Left lung (tissue), 10 donors: ENCODE data around the gene FBL. TPM values are rescaled to one million over a fixed set of nuclear protein-coding genes. Genes with fewer than 3 reads are reported as not detected.

Experiments
- ATAC-seq: fragments of 200-7000 bp; cut with Tn5 transposase; one replicate; pipeline ENCODE4 v1.9.1; 2020; ENCODE audit warnings: moderate library complexity
- DNase-seq, 4 donors: peaks; one replicate each; pipeline ENCODE4 v3.0.0-alpha.2; 2013 to 2020
- H3K27ac ChIP-seq, 2 donors: fragments of 200-600 bp; sonication (generic) in 1 of 2; one replicate each; pipeline versions ENCODE4 v1.5.0 to v1.8.0; 2020 to 2021
- H3K27me3 ChIP-seq, 2 donors: fragments of 200-600 bp; sonication (generic) in 1 of 2; one replicate each; pipeline versions ENCODE4 v1.5.0 to v1.8.0; 2020 to 2021
- H3K36me3 ChIP-seq, 2 donors: fragments of 200-600 bp; sonication (generic) in 1 of 2; one replicate each; pipeline versions ENCODE4 v1.5.0 to v1.8.0; 2020 to 2021
- H3K4me1 ChIP-seq, 2 donors: fragments of 200-600 bp; one replicate each; pipeline ENCODE4 v1.8.0; 2021
- H3K4me3 ChIP-seq, 2 donors: fragments of 200-600 bp; sonication (generic) in 1 of 2; one replicate each; pipeline versions ENCODE4 v1.5.0 to v1.8.0; 2020 to 2021; ENCODE audit warnings: mild to moderate bottlenecking in 1 of 2
- H3K9me3 ChIP-seq, 2 donors: fragments of 200-600 bp; sonication (generic) in 1 of 2; one replicate each; pipeline versions ENCODE4 v1.5.0 to v1.8.0; 2020 to 2021
- CTCF ChIP-seq, 2 donors: fragments of 200-600 bp; sonication (generic) in 1 of 2; IDR thresholded peaks; one replicate each; pipeline versions ENCODE4 v1.5.0 to v1.8.0; 2021; ENCODE audit warnings: antibody characterized with exemption in 2 of 2
- intact Hi-C, 2 donors: fragments of 100-400 bp; cut with DNase I; formaldehyde crosslinking; loops; one replicate each; pipeline versions ENCODE4 v1.11.2 to v1.14.2; 2022
- polyA plus RNA-seq, 6 donors: library from polyadenylated mRNA; unstranded; fragments of 120-200 nt; gene quantifications; one replicate each; pipeline ENCODE4 v1.2.1, GENCODE V29; 2013; ENCODE audit not compliant: insufficient read length in 6 of 6
- total RNA-seq, 2 donors: library from RNA; stranded (reverse); fragmentation: NEBNext Ultra II Directional; extraction: Animal tissue kit (Norgen Biotek cat#: 25700); gene quantifications; one replicate each; pipeline ENCODE4 v1.2.1, GENCODE V29; 2021
- donor health status: DM: no; HTN: yes; CAD: no.
- donor health status: DM: no; HTN: no; CAD: no.

FBL gene
- total and polyA plus RNA-seq, 8 donors, result 82.5 to 375 (median 340) TPM

GRCh38 chr19:39839678-39840327 lies 6.4 kb downstream of the FBL start:
- no peaks in the 10 kb centered on the region for H3K9me3 ChIP-seq
- H3K4me1 ChIP-seq, result peaks cover 7 to 28% of the 10 kb centered on the region in 2 donors
- peaks cover 5 to 55% of the 10 kb centered on the region in 2 donors for H3K36me3 ChIP-seq
- no peaks in the 10 kb centered on the region for H3K27me3 ChIP-seq
- intact Hi-C loops, result no loop called here
- no peak for TF ChIP-seq CTCF (IDR thresholded peaks at IDR 0.05)
- H3K4me3 ChIP-seq, result no peak overlapping the region
- no peak for ATAC-seq
- no peak overlapping the region for H3K27ac ChIP-seq
- DNase-seq, result no peak

GRCh38 chr19:39838569-39838968 lies 7.6 kb downstream of the FBL start:
- intact Hi-C loops, result no loop called here

GRCh38 chr19:39837978-39838377 lies 8.2 kb downstream of the FBL start:
- TF ChIP-seq CTCF (IDR thresholded peaks at IDR 0.05), result no peak
- DNase-seq (no peak), ATAC-seq (no peak)
- Histone ChIP-seq H3K9me3 (no peaks in the 10 kb centered on the region), H3K36me3 (peaks cover 5 to 61% of the 10 kb centered on the region in 2 donors), H3K27me3 (no peaks in the 10 kb centered on the region), H3K4me3 (no peak overlapping the region), H3K27ac (no peak overlapping the region), H3K4me1 (peaks cover 7 to 21% of the 10 kb centered on the region in 2 donors)
- intact Hi-C loops, result no loop called here

More at GRCh38 chr19:39838569-39838968, 7.6 kb downstream of the FBL start:
- TF ChIP-seq CTCF (IDR thresholded peaks at IDR 0.05), result no peak
- Histone ChIP-seq H3K4me1 (peaks cover 7 to 23% of the 10 kb centered on the region in 2 donors), H3K27me3 (no peaks in the 10 kb centered on the region), H3K27ac (no peak overlapping the region), H3K9me3 (no peaks in the 10 kb centered on the region), H3K36me3 (peaks cover 5 to 61% of the 10 kb centered on the region in 2 donors), H3K4me3 (no peak overlapping the region)
- DNase-seq, result no peak
- ATAC-seq, result no peak

GRCh38 chr19:39834287-39834841 lies 11.8 kb downstream of the FBL start:
- H3K36me3 ChIP-seq, result peaks cover 5 to 75% of the 10 kb centered on the region in 2 donors
- intact Hi-C loops, result no loop called here
- no peak for DNase-seq
- H3K9me3 ChIP-seq, result no peaks in the 10 kb centered on the region
- no peak for TF ChIP-seq CTCF (IDR thresholded peaks at IDR 0.05)
- peak overlapping the region; percentile 100 for H3K4me3 ChIP-seq
- H3K27ac ChIP-seq, result peak overlapping the region; percentile 84 to 93
- H3K27me3 ChIP-seq, result no peaks in the 10 kb centered on the region
- ATAC-seq, result no peak
- peaks cover 6 to 23% of the 10 kb centered on the region in 2 donors for H3K4me1 ChIP-seq

GRCh38 chr19:39833464-39834286 lies 12.5 kb downstream of the FBL start, which contains the start of gene DYRK1B:
Gene DYRK1B (minus strand): TSS chr19:39834162. CDS start chr19:39831867, 2,295 bp downstream.
- Histone ChIP-seq H3K27ac (peak within 1 kb of the TSS; percentile 84 to 93), H3K27me3 (no peaks in the 10 kb centered on the region), H3K36me3 (peaks cover 1 to 74% of the 10 kb centered on the region in 2 donors), H3K9me3 (no peaks in the 10 kb centered on the region), H3K4me1 (peaks cover 6 to 23% of the 10 kb centered on the region in 2 donors), H3K4me3 (peak within 1 kb of the TSS; percentile 100)
- no peak for TF ChIP-seq CTCF (IDR thresholded peaks at IDR 0.05)
- DNase-seq (peak; percentile 96 to 99 (median 98)), ATAC-seq (peak; percentile 96)
- intact Hi-C loops, result no loop called here
